GM10266 (cell line): ENCODE measurements around the gene STIP1.

Source experiments
- DNase-seq: peaks from one replicate; pipeline ENCODE4 v3.0.0; 2012; ENCODE audit errors: extremely low spot score
- TF ChIP-seq, protein P1 (sequence below): IDR thresholded peaks from 2 replicates; pipeline ENCODE4 v1.5.1; 2012; ENCODE audit warnings: mild to moderate bottlenecking, low read depth; ENCODE audit not compliant: control insufficient read depth, insufficient read depth; ENCODE audit errors: missing control alignments

STIP1 gene

DNA sequence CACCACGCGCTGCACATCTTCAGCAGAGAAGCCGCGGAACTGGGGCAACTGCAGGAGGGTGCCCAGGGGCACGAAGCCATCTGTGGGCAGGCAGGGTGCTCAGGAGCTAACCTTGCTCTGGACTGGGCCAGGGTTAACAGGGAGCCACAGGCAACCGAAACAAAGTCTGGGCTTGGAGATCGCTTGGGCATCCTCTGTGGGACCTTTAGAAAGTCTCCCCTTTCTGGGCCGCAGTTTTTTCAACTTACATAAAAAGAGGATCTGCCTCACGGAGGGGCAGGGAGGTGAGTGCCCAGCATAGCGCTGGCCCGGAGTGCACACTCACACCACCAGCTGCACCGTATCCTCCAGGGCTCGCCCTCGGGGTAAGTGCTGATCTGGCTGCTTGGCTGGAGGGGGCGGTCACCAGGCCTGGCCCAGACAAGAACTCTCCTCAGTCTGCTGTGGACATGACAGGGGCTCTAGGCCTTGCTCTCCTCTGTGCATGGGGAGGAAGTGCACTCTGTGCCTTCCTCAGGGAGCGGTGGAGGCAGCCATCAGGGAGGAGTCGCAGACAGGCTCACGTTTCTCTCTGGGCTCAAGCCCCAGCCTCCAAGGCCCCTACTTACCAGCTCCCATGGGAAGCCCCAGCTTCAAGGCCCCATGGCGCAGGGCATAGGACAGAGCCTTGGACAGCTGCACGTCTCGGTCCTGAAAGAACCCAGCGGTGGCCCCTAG lies 39.1 kb downstream of the STIP1 start:
- TF ChIP-seq, protein P1, sequence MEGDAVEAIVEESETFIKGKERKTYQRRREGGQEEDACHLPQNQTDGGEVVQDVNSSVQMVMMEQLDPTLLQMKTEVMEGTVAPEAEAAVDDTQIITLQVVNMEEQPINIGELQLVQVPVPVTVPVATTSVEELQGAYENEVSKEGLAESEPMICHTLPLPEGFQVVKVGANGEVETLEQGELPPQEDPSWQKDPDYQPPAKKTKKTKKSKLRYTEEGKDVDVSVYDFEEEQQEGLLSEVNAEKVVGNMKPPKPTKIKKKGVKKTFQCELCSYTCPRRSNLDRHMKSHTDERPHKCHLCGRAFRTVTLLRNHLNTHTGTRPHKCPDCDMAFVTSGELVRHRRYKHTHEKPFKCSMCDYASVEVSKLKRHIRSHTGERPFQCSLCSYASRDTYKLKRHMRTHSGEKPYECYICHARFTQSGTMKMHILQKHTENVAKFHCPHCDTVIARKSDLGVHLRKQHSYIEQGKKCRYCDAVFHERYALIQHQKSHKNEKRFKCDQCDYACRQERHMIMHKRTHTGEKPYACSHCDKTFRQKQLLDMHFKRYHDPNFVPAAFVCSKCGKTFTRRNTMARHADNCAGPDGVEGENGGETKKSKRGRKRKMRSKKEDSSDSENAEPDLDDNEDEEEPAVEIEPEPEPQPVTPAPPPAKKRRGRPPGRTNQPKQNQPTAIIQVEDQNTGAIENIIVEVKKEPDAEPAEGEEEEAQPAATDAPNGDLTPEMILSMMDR = no peak
- no peak for DNase-seq

DNA sequence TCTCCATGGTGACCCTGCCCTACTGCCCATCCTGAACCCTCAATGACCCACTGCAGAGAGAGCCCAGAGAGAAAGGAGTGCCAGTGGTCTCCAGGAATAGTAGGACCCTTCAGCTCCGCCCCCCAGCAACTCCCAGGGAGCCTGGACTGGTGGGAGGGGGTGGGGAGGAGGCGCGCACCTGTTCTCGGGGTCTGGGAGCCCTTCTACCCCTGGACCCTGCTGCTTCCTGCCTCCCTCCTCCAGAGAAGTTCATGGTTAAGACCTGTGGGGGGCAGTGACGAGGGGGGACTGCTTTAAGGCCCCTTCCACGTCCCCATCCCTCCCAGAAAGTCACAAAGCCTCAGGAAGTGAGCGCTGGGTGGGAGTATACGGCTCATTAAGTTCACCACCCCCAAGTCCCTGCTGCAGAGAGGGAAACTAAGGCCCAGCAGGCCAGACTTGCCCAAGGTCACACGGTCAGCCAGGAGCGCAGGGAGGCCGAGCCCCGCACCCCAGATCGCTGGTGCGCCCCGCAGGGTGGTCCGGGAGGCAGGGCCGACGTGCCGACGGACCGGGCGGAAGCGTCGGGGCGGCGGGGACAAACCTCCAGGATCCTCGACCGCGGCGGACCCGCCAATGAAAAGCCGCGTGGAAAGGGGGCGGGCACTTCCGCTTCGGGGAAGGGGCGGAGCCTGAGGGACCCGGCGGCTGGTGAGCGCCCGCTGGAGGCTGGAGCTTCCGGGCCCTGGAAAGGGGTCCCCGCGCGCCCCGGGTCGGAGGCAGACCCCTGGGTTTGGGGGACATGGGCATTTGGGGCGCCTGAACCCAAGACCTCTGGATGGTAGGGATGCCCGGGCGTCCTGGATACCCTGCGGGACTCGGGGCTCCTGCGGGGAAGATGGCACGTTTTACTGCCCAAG lies 39.9 kb downstream of the STIP1 start, which contains the start of the genes NUDT22 and TRPT1:
Gene NUDT22, plus strand, starts transcription at position 667 of the 899 bp plus-strand sequence. CDS start 379 bp downstream, outside the sequence.
Gene TRPT1, minus strand, starts transcription at position 579 of the 899 bp plus-strand sequence. Its CDS starts 326 bp downstream, at position 253.
- TF ChIP-seq, protein P1 = peak; percentile 45

DNA sequence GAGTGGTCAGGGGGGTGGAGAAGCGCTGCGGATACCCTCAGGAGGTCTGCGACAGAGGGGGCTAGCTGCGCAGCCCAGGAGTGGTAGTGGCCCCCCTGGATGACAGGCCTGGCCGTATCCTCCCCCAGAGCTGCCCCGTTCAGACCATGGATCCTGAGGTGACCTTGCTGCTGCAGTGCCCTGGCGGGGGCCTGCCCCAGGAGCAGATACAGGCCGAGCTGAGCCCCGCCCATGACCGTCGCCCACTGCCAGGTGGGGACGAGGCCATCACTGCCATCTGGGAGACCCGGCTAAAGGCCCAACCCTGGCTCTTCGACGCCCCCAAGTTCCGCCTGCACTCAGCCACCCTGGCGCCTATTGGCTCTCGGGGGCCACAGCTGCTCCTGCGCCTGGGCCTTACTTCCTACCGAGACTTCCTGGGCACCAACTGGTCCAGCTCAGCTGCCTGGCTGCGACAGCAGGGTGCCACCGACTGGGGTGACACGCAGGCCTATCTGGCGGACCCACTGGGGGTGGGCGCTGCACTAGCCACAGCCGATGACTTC lies 40.6 kb downstream of the STIP1 start:
- DNase-seq = peak; percentile 86
- TF ChIP-seq, protein P1 = no peak

More for the DNA sequence above, 39.9 kb downstream of the STIP1 start, which contains the start of the genes NUDT22 and TRPT1:
- peak; percentile 95 for DNase-seq

DNA sequence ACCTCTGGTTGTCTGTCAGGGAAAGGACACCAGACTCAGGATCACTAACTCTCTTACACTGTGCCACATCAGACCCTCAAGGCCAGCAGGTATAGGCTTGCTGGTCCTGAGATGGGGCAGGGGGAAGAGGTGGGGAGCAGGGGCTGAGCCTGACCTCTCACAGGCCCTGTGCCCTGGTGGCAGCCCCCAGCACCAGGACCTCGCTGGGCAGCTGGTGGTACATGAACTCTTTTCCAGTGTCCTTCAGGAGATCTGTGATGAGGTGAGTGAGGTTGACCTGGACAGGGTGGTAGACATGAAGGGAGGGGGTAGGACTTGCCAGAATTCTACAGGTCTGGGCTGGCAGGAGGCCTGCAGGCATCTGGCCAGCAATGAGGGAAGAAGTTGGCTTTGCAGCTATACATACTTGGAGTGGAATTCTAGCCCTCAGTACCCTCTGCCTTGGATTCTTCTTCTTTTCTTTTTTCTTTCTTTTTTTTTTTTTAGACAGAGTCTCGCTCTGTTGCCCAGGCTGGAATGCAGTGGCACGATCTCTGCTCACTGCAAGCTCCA lies 41.5 kb downstream of the STIP1 start:
- no peak for DNase-seq

DNA sequence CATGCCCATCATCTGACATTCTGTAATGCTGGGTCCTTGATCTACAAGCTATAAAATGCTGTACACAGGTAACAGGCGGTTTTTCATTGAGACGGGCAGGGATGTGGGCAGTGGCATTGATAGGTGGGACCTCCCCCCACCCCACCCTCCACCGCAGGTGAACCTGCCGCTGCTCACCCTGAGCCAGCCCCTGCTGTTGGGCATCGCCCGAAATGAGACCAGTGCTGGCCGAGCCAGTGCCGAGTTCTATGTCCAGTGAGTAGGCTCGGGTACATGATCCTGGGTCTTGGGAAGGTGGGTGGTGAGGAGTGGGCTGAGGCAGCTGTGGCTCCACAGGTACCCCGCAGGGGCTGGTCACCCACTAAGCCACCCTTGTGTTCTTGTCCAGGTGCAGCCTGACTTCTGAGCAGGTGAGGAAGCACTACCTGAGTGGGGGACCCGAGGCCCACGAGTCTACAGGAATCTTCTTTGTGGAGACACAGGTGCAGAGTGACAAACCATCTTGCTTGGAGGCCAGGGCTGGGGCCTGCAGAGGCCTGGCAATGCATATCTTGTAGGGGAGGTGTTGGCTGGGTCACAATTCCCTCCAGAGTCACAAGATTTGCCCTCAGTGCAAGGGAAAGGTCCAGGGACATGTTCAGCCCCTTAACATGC lies 43.2 kb downstream of the STIP1 start:
- no peak for DNase-seq
- TF ChIP-seq, protein P1 = no peak

More for the DNA sequence above, 41.5 kb downstream of the STIP1 start:
- TF ChIP-seq, protein P1 = no peak

DNA sequence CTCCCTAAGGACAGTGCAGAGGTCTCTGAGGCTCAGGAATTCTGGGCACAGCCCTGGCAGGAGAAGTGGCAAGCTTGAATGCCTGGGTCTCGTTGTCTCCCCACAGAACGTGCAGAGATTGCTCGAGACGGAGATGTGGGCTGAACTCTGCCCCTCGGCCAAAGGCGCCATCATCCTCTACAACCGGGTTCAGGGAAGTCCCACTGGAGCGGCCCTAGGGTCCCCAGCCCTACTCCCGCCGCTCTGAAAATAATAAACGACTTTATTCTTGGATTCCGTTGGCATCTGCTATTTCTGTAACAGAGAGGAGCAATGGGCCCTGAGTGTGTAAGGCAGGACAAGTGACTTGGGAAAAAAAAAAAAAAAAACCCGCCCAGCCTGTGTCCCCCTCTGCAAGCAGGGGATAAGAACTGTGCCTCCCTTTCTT lies 43.8 kb downstream of the STIP1 start:
- no peak for DNase-seq
- TF ChIP-seq, protein P1 = no peak
